HEK293 (cell line): ENCODE measurements around the gene DENND4B.
"Not testable (repeated sequence)": the region's sequence is repeated elsewhere in the genome, so short reads cannot be mapped to it uniquely, and the experiment has no call there.

Experiments used
- CTCF ChIA-PET: fragments of 350-600 bp; formaldehyde crosslinking; extraction: SDS; loops from one replicate; lab custom pipeline; 2021; ENCODE audit warnings: antibody characterized with exemption; lab: Yijun Ruan, JAX
- POLR2A ChIA-PET: fragments of 300-600 bp; formaldehyde crosslinking; extraction: SDS; loops from one replicate; lab custom pipeline; 2020; ENCODE audit warnings: antibody characterized with exemption, inconsistent platforms; lab: Yijun Ruan, JAX
- H3K27ac ChIP-seq: fragments of 200-500 bp; sonication (Bioruptor generic); 2 replicates; pipeline ENCODE4 v1.5.1; 2014; ENCODE audit warnings: low read depth, low read length, control low read depth, inconsistent platforms; ENCODE audit errors: extremely low read depth
- H3K36me3 ChIP-seq, 2 experiments: fragments of 200-500 bp in 1 of 2; sonication (Bioruptor generic) in 1 of 2; 1 replicate in 1 of 2; 2 replicates in 1 of 2; pipeline ENCODE4 v1.5.1; 2014 to 2017; ENCODE audit warnings: inconsistent platforms in 2 of 2, low read length in 2 of 2; ENCODE audit not compliant: control insufficient read depth in 2 of 2, insufficient read depth in 1 of 2
- H3K4me1 ChIP-seq: fragments of 200-500 bp; sonication (Bioruptor generic); 2 replicates; pipeline ENCODE4 v1.5.1; 2014; ENCODE audit warnings: mild to moderate bottlenecking, low read length, inconsistent platforms; ENCODE audit not compliant: control insufficient read depth, insufficient read depth
- H3K4me3 ChIP-seq: 2 replicates; pipeline ENCODE4 v1.5.1; 2011; ENCODE audit warnings: low read depth, mild to moderate bottlenecking, control low read depth, low read length, moderate library complexity
- H3K9me3 ChIP-seq: fragments of 200-500 bp; sonication (Bioruptor generic); 2 replicates; pipeline ENCODE4 v1.5.1; 2014; ENCODE audit warnings: low read depth, low read length, inconsistent platforms; ENCODE audit not compliant: control insufficient read depth, insufficient read depth
- PRDM1 ChIP-seq: fragments of 450-650 bp; formaldehyde crosslinking; IDR thresholded peaks from 2 replicates; pipeline ENCODE4; 2016; ENCODE audit warnings: missing biosample characterization, missing genetic modification characterization
- ZBTB11 ChIP-seq: fragments of 450-650 bp; formaldehyde crosslinking; conservative IDR thresholded peaks from 2 replicates; pipeline ENCODE4 v1.5.1; 2016; ENCODE audit warnings: low read depth, missing biosample characterization, missing genetic modification characterization
- ZFP69B ChIP-seq: fragments of 450-650 bp; formaldehyde crosslinking; IDR thresholded peaks from 2 replicates; pipeline ENCODE4 v1.5.1; 2016; ENCODE audit warnings: missing biosample characterization, missing genetic modification characterization
- ZNF140 ChIP-seq: fragments of 450-650 bp; formaldehyde crosslinking; IDR thresholded peaks from 2 replicates; pipeline ENCODE4 v1.5.1; 2016; ENCODE audit warnings: missing biosample characterization, missing genetic modification characterization
- ZNF239 ChIP-seq: fragments of 450-650 bp; formaldehyde crosslinking; IDR thresholded peaks from 2 replicates; pipeline ENCODE4 v1.5.1; 2016; ENCODE audit warnings: missing biosample characterization, missing genetic modification characterization
- ZNF394 ChIP-seq: fragments of 450-650 bp; formaldehyde crosslinking; IDR thresholded peaks from 2 replicates; pipeline ENCODE4 v1.5.1; 2016; ENCODE audit warnings: missing biosample characterization, missing genetic modification characterization, mild to moderate bottlenecking, moderate library complexity, borderline replicate concordance
- ZNF426 ChIP-seq: fragments of 450-650 bp; formaldehyde crosslinking; IDR thresholded peaks from 2 replicates; pipeline ENCODE4 v1.5.1; 2017; ENCODE audit warnings: missing biosample characterization, missing genetic modification characterization, mild to moderate bottlenecking, inconsistent platforms, moderate library complexity
- ZNF48 ChIP-seq: fragments of 450-650 bp; formaldehyde crosslinking; IDR thresholded peaks from 2 replicates; pipeline ENCODE4 v1.5.1; 2016; ENCODE audit warnings: missing biosample characterization, missing genetic modification characterization
- ZNF623 ChIP-seq: fragments of 450-650 bp; formaldehyde crosslinking; IDR thresholded peaks from 2 replicates; pipeline ENCODE4 v1.5.1; 2016; ENCODE audit warnings: missing biosample characterization, missing genetic modification characterization
- ZSCAN23 ChIP-seq: fragments of 450-650 bp; formaldehyde crosslinking; IDR thresholded peaks from 2 replicates; pipeline ENCODE4 v1.5.1; 2016; ENCODE audit warnings: missing biosample characterization, missing genetic modification characterization
- TF ChIP-seq, protein P1 (sequence below): fragments of 450-650 bp; formaldehyde crosslinking; IDR thresholded peaks from 2 replicates; pipeline ENCODE4 v1.5.1; 2016; ENCODE audit warnings: missing biosample characterization, missing genetic modification characterization
- TF ChIP-seq, protein P2 (sequence below): fragments of 450-650 bp; IDR thresholded peaks from 2 replicates; pipeline ENCODE4 v1.5.1; 2018; ENCODE audit warnings: missing biosample characterization, mild to moderate bottlenecking, missing genetic modification characterization
- TF ChIP-seq, protein P3 (sequence below): fragments of 450-650 bp; formaldehyde crosslinking; conservative IDR thresholded peaks from 2 replicates; pipeline ENCODE4 v1.5.1; 2016; ENCODE audit warnings: low read depth, missing biosample characterization, missing genetic modification characterization

DENND4B gene

DNA sequence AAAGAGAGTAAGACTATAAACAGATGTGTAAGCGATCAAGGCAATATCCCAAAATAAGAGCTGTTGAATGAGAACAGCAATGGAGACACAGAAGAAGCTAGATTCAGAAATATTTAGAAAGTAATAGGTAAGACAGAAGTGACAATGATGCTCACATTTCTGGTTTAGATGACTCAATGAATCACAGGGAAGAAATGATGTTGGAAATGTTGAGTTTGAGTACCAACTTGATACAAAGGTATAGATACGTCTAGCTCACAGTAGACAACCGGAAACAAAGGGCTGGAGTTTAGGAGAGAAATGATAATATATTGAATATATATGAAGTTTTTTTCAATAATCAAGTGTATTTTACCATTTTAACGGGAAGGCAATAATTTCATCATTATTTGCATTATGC lies 30.2 kb downstream of the DENND4B start:
- Histone ChIP-seq H3K4me3 (no peak overlapping the region), H3K9me3 (no peaks in the 10 kb centered on the region), H3K36me3 (peaks cover 13 to 21% of the 10 kb centered on the region in 2 experiments; a peak in 2 of 3 replicates), H3K4me1 (peaks cover 4% of the 10 kb centered on the region), H3K27ac (no peak overlapping the region)
- no peak for TF ChIP-seq ZSCAN23 (tag by site-specific recombination)
- ChIA-PET POLR2A (interaction anchor here (0.7 to 1.1 kb wide), 2 partner anchors 10 to 34 kb away, joined by 3 to 6 read pairs; no protein-coding TSS in a partner anchor), CTCF (interaction anchor here (1.0 kb wide), 1 partner anchor 95 kb away, joined by 5 read pairs; no protein-coding TSS in a partner anchor)

- TF ChIP-seq, protein P1, sequence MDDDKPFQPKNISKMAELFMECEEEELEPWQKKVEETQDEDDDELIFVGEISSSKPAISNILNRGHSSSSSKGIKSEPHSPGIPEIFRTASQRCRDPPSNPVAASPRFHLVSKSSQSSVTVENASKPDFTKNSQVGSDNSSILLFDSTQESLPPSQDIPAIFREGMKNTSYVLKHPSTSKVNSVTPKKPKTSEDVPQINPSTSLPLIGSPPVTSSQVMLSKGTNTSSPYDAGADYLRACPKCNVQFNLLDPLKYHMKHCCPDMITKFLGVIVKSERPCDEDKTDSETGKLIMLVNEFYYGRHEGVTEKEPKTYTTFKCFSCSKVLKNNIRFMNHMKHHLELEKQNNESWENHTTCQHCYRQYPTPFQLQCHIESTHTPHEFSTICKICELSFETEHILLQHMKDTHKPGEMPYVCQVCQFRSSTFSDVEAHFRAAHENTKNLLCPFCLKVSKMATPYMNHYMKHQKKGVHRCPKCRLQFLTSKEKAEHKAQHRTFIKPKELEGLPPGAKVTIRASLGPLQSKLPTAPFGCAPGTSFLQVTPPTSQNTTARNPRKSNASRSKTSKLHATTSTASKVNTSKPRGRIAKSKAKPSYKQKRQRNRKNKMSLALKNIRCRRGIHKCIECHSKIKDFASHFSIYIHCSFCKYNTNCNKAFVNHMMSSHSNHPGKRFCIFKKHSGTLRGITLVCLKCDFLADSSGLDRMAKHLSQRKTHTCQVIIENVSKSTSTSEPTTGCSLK, result no peak
- TF ChIP-seq, protein P2, sequence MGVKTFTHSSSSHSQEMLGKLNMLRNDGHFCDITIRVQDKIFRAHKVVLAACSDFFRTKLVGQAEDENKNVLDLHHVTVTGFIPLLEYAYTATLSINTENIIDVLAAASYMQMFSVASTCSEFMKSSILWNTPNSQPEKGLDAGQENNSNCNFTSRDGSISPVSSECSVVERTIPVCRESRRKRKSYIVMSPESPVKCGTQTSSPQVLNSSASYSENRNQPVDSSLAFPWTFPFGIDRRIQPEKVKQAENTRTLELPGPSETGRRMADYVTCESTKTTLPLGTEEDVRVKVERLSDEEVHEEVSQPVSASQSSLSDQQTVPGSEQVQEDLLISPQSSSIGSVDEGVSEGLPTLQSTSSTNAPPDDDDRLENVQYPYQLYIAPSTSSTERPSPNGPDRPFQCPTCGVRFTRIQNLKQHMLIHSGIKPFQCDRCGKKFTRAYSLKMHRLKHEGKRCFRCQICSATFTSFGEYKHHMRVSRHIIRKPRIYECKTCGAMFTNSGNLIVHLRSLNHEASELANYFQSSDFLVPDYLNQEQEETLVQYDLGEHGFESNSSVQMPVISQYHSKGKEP (tag by site-specific recombination), result no peak
- TF ChIP-seq ZNF48 (tag by site-specific recombination), result no peak
- TF ChIP-seq ZNF239 (tag by site-specific recombination), result no peak
- TF ChIP-seq ZFP69B (tag by site-specific recombination), result no peak
- TF ChIP-seq PRDM1 (tag by site-specific recombination), result no peak
- TF ChIP-seq, all 188 proteins: peak for 0
- no peak overlapping the region for H3K27ac ChIP-seq
- CTCF ChIA-PET, result interaction anchor here (2.4 kb wide), 1 partner anchor 74 kb away, joined by 8 read pairs; the partner anchor contains the start of gene RAB13
- H3K4me1 ChIP-seq, result no peaks in the 10 kb centered on the region
- H3K36me3 ChIP-seq, result peaks cover 13 to 16% of the 10 kb centered on the region in 2 experiments; a peak in 2 of 3 replicates
- no peaks in the 10 kb centered on the region for H3K9me3 ChIP-seq
- no peak overlapping the region for H3K4me3 ChIP-seq
- POLR2A ChIA-PET, result interaction anchor here (2.0 kb wide), 1 partner anchor 11 kb away, joined by 5 read pairs; the partner anchor contains the start of gene GATAD2B
Observed at GRCh38 chr1:153912349-153912748, 34.2 kb downstream of the DENND4B start.

DNA sequence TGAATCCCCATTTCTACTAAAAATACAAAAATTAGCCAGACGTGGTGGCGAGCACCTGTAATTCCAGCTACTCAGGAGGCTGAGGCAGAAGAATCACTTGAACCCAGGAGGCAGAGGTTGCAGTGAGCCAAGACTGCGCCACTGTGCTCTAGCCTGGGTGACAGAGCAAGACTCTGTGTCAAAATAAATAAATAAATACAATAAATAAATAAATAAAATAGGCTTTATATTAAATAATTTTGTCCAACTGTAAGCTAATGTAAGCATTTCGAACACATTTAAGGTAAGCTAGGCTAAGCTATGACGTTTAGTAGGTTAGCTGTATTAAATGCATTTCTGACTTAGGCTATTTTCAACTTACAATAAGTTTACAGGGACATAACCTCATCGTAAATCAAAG lies 36.0 kb downstream of the DENND4B start:
- 0 out of 2 replicates have a peak, but pooled peaks have one; percentile 42 for TF ChIP-seq ZBTB11 (tag by site-specific recombination)
- TF ChIP-seq, protein P3, sequence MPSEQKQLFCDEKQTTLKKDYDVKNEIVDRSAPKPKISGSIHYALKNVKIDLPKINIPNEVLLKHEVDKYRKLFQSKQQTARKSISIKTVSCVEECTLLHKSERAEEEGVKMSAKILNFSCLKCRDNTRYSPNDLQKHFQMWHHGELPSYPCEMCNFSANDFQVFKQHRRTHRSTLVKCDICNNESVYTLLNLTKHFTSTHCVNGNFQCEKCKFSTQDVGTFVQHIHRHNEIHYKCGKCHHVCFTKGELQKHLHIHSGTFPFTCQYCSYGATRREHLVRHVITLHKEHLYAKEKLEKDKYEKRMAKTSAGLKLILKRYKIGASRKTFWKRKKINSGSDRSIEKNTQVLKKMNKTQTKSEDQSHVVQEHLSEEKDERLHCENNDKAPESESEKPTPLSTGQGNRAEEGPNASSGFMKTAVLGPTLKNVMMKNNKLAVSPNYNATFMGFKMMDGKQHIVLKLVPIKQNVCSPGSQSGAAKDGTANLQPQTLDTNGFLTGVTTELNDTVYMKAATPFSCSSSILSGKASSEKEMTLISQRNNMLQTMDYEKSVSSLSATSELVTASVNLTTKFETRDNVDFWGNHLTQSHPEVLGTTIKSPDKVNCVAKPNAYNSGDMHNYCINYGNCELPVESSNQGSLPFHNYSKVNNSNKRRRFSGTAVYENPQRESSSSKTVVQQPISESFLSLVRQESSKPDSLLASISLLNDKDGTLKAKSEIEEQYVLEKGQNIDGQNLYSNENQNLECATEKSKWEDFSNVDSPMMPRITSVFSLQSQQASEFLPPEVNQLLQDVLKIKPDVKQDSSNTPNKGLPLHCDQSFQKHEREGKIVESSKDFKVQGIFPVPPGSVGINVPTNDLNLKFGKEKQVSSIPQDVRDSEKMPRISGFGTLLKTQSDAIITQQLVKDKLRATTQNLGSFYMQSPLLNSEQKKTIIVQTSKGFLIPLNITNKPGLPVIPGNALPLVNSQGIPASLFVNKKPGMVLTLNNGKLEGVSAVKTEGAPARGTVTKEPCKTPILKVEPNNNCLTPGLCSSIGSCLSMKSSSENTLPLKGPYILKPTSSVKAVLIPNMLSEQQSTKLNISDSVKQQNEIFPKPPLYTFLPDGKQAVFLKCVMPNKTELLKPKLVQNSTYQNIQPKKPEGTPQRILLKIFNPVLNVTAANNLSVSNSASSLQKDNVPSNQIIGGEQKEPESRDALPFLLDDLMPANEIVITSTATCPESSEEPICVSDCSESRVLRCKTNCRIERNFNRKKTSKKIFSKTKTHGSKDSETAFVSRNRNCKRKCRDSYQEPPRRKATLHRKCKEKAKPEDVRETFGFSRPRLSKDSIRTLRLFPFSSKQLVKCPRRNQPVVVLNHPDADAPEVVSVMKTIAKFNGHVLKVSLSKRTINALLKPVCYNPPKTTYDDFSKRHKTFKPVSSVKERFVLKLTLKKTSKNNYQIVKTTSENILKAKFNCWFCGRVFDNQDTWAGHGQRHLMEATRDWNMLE, result peak; percentile 65
- TF ChIP-seq ZNF394 (tag by site-specific recombination), result peak; percentile 62; the same call in 1 of the 2 replicates
- TF ChIP-seq ZNF426 (tag by site-specific recombination), result peak; percentile 34; the same call in 1 of the 2 replicates
- 0 out of 2 replicates have a peak, but pooled peaks have one; percentile 19 for TF ChIP-seq ZNF140 (tag by site-specific recombination)
- TF ChIP-seq ZNF623, result peak; percentile 29; the same call in 1 of the 2 replicates
- CTCF ChIA-PET, result interaction anchor here (0.5 to 2.4 kb wide), 4 partner anchors 9 to 114 kb away, joined by 4 to 8 read pairs (median 7); partner anchors contain the start of gene RAB13
- POLR2A ChIA-PET, result interaction anchor here (1.2 kb wide), 1 partner anchor 9 kb away, joined by 4 read pairs; no protein-coding TSS in a partner anchor
- H3K27ac ChIP-seq, H3K4me3 ChIP-seq, H3K9me3 ChIP-seq, H3K4me1 ChIP-seq: not testable (repeated sequence)
- H3K36me3 ChIP-seq, result peaks cover 7 to 16% of the 10 kb centered on the region in 2 experiments; a peak in 2 of 3 replicates
